ENCODE measurements around the gene UQCRQ. TPM values are rescaled to one million over a fixed set of nuclear protein-coding genes. Genes with fewer than 3 reads are reported as not detected.

The UQCRQ gene
- total and polyA plus RNA-seq, 2 donors: 85.7 to 257 TPM

GRCh38 chr5:132887283-132887682, 20.8 kb downstream of the UQCRQ start:
- WGBS: 15% methylated on average over 1 of the region's 1 CpG
- H3K4me1 ChIP-seq (ENCODE audit: insufficient read depth): no peaks in the 10 kb centered on the region
- no peak overlapping the region for H3K4me3 ChIP-seq (ENCODE audit: low read depth, low read length)
- H3K36me3 ChIP-seq (ENCODE audit: insufficient read depth): peaks cover 11% of the 10 kb centered on the region
- no peak overlapping the region for H3K27ac ChIP-seq (ENCODE audit: low read depth)
- DNase-seq (ENCODE audit: extremely low spot score): no peak

GRCh38 chr5:132889501-132889900, 23.1 kb downstream of the UQCRQ start:
- no peak for DNase-seq (ENCODE audit: extremely low spot score)
- no peak overlapping the region for H3K4me3 ChIP-seq (ENCODE audit: low read depth, low read length)
- H3K36me3 ChIP-seq (ENCODE audit: insufficient read depth): peaks cover 11% of the 10 kb centered on the region
- H3K27ac ChIP-seq (ENCODE audit: low read depth): no peak overlapping the region
- H3K4me1 ChIP-seq (ENCODE audit: insufficient read depth): no peaks in the 10 kb centered on the region

GRCh38 chr5:132890817-132891216, 24.4 kb downstream of the UQCRQ start:
- H3K36me3 ChIP-seq (ENCODE audit: insufficient read depth): peaks cover 11% of the 10 kb centered on the region
- no peak overlapping the region for H3K27ac ChIP-seq (ENCODE audit: low read depth)
- DNase-seq (ENCODE audit: extremely low spot score): no peak
- 95% methylated on average over 4 of the region's 4 CpGs for WGBS
- no peak overlapping the region for H3K4me3 ChIP-seq (ENCODE audit: low read depth, low read length)
- H3K4me1 ChIP-seq (ENCODE audit: insufficient read depth): no peaks in the 10 kb centered on the region

- Histone ChIP-seq H3K4me3 (ENCODE audit: low read depth, low read length) (no peak overlapping the region), H3K4me1 (ENCODE audit: insufficient read depth) (no peaks in the 10 kb centered on the region), H3K36me3 (ENCODE audit: insufficient read depth) (peaks cover 2% of the 10 kb centered on the region), H3K27ac (ENCODE audit: low read depth) (no peak overlapping the region)
- WGBS: 86% methylated on average over 4 of the region's 4 CpGs
- no peak for DNase-seq (ENCODE audit: extremely low spot score)
Observed at GRCh38 chr5:132895719-132896305, 29.4 kb downstream of the UQCRQ start.

GRCh38 chr5:132896685-132897084, 30.2 kb downstream of the UQCRQ start:
- peaks cover 2% of the 10 kb centered on the region for H3K36me3 ChIP-seq (ENCODE audit: insufficient read depth)
- WGBS: 92% methylated on average over 7 of the region's 7 CpGs
- H3K4me3 ChIP-seq (ENCODE audit: low read depth, low read length): no peak overlapping the region
- H3K4me1 ChIP-seq (ENCODE audit: insufficient read depth): no peaks in the 10 kb centered on the region
- no peak overlapping the region for H3K27ac ChIP-seq (ENCODE audit: low read depth)
- no peak for DNase-seq (ENCODE audit: extremely low spot score)

- H3K36me3 ChIP-seq (ENCODE audit: insufficient read depth): no peaks in the 10 kb centered on the region
- WGBS: 74% methylated on average over 3 of the region's 3 CpGs
Observed at GRCh38 chr5:132898094-132898493, 31.7 kb downstream of the UQCRQ start.

GRCh38 chr5:132901036-132901435, 34.6 kb downstream of the UQCRQ start:
- Histone ChIP-seq H3K4me3 (ENCODE audit: low read depth, low read length) (no peak overlapping the region), H3K27ac (ENCODE audit: low read depth) (no peak overlapping the region), H3K4me1 (ENCODE audit: insufficient read depth) (no peaks in the 10 kb centered on the region), H3K36me3 (ENCODE audit: insufficient read depth) (no peaks in the 10 kb centered on the region)
- WGBS: 87% methylated on average over 4 of the region's 4 CpGs
- DNase-seq (ENCODE audit: extremely low spot score): no peak

More at GRCh38 chr5:132898094-132898493, 31.7 kb downstream of the UQCRQ start:
- H3K4me3 ChIP-seq (ENCODE audit: low read depth, low read length): no peak overlapping the region
- H3K27ac ChIP-seq (ENCODE audit: low read depth): no peak overlapping the region
- no peaks in the 10 kb centered on the region for H3K4me1 ChIP-seq (ENCODE audit: insufficient read depth)
- no peak for DNase-seq (ENCODE audit: extremely low spot score)

- H3K36me3 ChIP-seq (ENCODE audit: insufficient read depth): no peaks in the 10 kb centered on the region
- 98% methylated on average over 3 of the region's 3 CpGs for WGBS
- DNase-seq (ENCODE audit: extremely low spot score): no peak
- H3K27ac ChIP-seq (ENCODE audit: low read depth): no peak overlapping the region
- no peaks in the 10 kb centered on the region for H3K4me1 ChIP-seq (ENCODE audit: insufficient read depth)
- H3K4me3 ChIP-seq (ENCODE audit: low read depth, low read length): no peak overlapping the region
Observed at GRCh38 chr5:132901730-132902129, 35.3 kb downstream of the UQCRQ start.

GRCh38 chr5:132905938-132906337, 39.5 kb downstream of the UQCRQ start:
- no peaks in the 10 kb centered on the region for H3K36me3 ChIP-seq (ENCODE audit: insufficient read depth)
- no peak for DNase-seq (ENCODE audit: extremely low spot score)
- H3K4me1 ChIP-seq (ENCODE audit: insufficient read depth): no peaks in the 10 kb centered on the region
- no peak overlapping the region for H3K27ac ChIP-seq (ENCODE audit: low read depth)
- 67% methylated on average over 2 of the region's 2 CpGs for WGBS
- no peak overlapping the region for H3K4me3 ChIP-seq (ENCODE audit: low read depth, low read length)

- no peak overlapping the region for H3K4me3 ChIP-seq (ENCODE audit: low read depth, low read length)
- H3K36me3 ChIP-seq (ENCODE audit: insufficient read depth): no peaks in the 10 kb centered on the region
- no peaks in the 10 kb centered on the region for H3K4me1 ChIP-seq (ENCODE audit: insufficient read depth)
- DNase-seq (ENCODE audit: extremely low spot score): no peak
- H3K27ac ChIP-seq (ENCODE audit: low read depth): no peak overlapping the region
- 97% methylated on average over 2 of the region's 2 CpGs for WGBS
Observed at GRCh38 chr5:132907161-132907560, 40.7 kb downstream of the UQCRQ start.

- no peak overlapping the region for H3K4me3 ChIP-seq (ENCODE audit: low read depth, low read length)
- H3K4me1 ChIP-seq (ENCODE audit: insufficient read depth): no peaks in the 10 kb centered on the region
- no peak for DNase-seq (ENCODE audit: extremely low spot score)
- H3K36me3 ChIP-seq (ENCODE audit: insufficient read depth): no peaks in the 10 kb centered on the region
- H3K27ac ChIP-seq (ENCODE audit: low read depth): no peak overlapping the region
- WGBS: 94% methylated on average over 1 of the region's 1 CpG
Observed at GRCh38 chr5:132909702-132910101, 43.3 kb downstream of the UQCRQ start.

- DNase-seq (ENCODE audit: extremely low spot score): no peak
- Histone ChIP-seq H3K4me3 (ENCODE audit: low read depth, low read length) (no peak overlapping the region), H3K4me1 (ENCODE audit: insufficient read depth) (no peaks in the 10 kb centered on the region), H3K36me3 (ENCODE audit: insufficient read depth) (no peaks in the 10 kb centered on the region), H3K27ac (ENCODE audit: low read depth) (no peak overlapping the region)
- WGBS: 93% methylated on average over 5 of the region's 5 CpGs
Observed at GRCh38 chr5:132915681-132916080, 49.2 kb downstream of the UQCRQ start.

GRCh38 chr5:132916086-132916485, 49.6 kb downstream of the UQCRQ start:
- no peaks in the 10 kb centered on the region for H3K4me1 ChIP-seq (ENCODE audit: insufficient read depth)
- 98% methylated on average over 3 of the region's 3 CpGs for whole genome bisulfite sequencing
- H3K36me3 ChIP-seq (ENCODE audit: insufficient read depth): no peaks in the 10 kb centered on the region
- H3K27ac ChIP-seq (ENCODE audit: low read depth): no peak overlapping the region
- DNase-seq (ENCODE audit: extremely low spot score): no peak
- H3K4me3 ChIP-seq (ENCODE audit: low read depth, low read length): no peak overlapping the region

Data from urinary bladder (tissue), 4 donors.